Brain microvascular endothelial cell (primary cell): Measurements from ENCODE around the gene DENND6B.

ENCODE experiments used
- DNase-seq: peaks from one replicate; pipeline ENCODE4 v3.0.0-alpha.2; 2020
- H3K27ac ChIP-seq: fragments of 250-450 bp; sonication (Bioruptor Pico); 2 replicates; pipeline ENCODE4 v1.5.1; 2020; ENCODE audit warnings: mild to moderate bottlenecking, moderate library complexity
- H3K27me3 ChIP-seq: fragments of 250-450 bp; sonication (Bioruptor Pico); replicated peaks from 2 replicates; pipeline ENCODE4 v1.5.1; 2020; ENCODE audit warnings: mild to moderate bottlenecking
- H3K36me3 ChIP-seq: fragments of 250-450 bp; sonication (Bioruptor Pico); replicated peaks from 2 replicates; pipeline ENCODE4 v1.5.1; 2020; ENCODE audit warnings: mild to moderate bottlenecking
- H3K4me3 ChIP-seq: 2 replicates; pipeline ENCODE4 v1.5.1; 2011; ENCODE audit warnings: low read depth, mild to moderate bottlenecking, control low read depth, low read length, moderate library complexity
- CTCF ChIP-seq: IDR thresholded peaks from 2 replicates; pipeline ENCODE4 v1.5.1; 2011; ENCODE audit warnings: low read depth, mild to moderate bottlenecking, moderate library complexity, low read length, control low read depth, inconsistent platforms; ENCODE audit errors: missing control alignments
- in situ Hi-C: cut with HindIII; loops from 2 replicates; pipeline ENCODE4 v1.10.0; 2017; ENCODE audit warnings: low sequenced_read_pairs, low pct_ligation_motif_present

DENND6B gene

DNA sequence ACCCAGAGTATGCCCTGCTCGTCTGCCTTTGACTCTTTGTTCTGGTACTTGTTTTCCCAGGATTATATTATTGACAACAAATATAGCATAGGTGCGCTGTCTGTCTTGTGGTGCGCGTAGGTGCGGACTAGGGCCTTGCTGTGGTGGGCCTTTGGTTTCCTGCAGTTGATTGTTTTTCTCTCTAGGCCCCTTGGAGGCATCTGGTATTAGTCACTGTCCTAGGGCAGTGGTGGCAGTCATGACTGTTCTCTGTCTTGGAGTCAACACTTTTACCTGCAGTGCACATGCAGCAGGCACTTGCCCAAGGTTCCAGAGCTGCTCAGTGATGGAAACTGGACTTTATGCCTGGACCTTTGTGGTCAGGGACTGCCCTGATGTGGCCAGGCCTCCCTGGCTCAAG lies 34.9 kb upstream of the DENND6B start:
- no peak for TF ChIP-seq CTCF
- in situ Hi-C loops, result no loop called here
- Histone ChIP-seq H3K36me3 (peaks cover 2% of the 10 kb centered on the region), H3K27me3 (no peaks in the 10 kb centered on the region), H3K4me3 (no peak overlapping the region), H3K27ac (no peak overlapping the region)
- DNase-seq, result no peak

- in situ Hi-C loops, result no loop called here
- no peak for DNase-seq
- peaks cover 2% of the 10 kb centered on the region for H3K36me3 ChIP-seq
- H3K27me3 ChIP-seq, result no peaks in the 10 kb centered on the region
- no peak overlapping the region for H3K27ac ChIP-seq
- no peak overlapping the region for H3K4me3 ChIP-seq
- no peak for TF ChIP-seq CTCF
Measured at GRCh38 chr22:50361222-50361621, 34.4 kb upstream of the DENND6B start.

GRCh38 chr22:50360578-50360977 lies 33.8 kb upstream of the DENND6B start:
- TF ChIP-seq CTCF, result no peak
- Histone ChIP-seq H3K27me3 (no peaks in the 10 kb centered on the region), H3K36me3 (peaks cover 2% of the 10 kb centered on the region), H3K4me3 (no peak overlapping the region), H3K27ac (no peak overlapping the region)
- in situ Hi-C loops, result no loop called here
- DNase-seq, result no peak

- Histone ChIP-seq H3K36me3 (peaks cover 2% of the 10 kb centered on the region), H3K27ac (no peak overlapping the region), H3K4me3 (no peak overlapping the region), H3K27me3 (no peaks in the 10 kb centered on the region)
- in situ Hi-C loops, result no loop called here
- DNase-seq, result no peak
- no peak for TF ChIP-seq CTCF
Measured at GRCh38 chr22:50357756-50358155, 30.9 kb upstream of the DENND6B start.

DNA sequence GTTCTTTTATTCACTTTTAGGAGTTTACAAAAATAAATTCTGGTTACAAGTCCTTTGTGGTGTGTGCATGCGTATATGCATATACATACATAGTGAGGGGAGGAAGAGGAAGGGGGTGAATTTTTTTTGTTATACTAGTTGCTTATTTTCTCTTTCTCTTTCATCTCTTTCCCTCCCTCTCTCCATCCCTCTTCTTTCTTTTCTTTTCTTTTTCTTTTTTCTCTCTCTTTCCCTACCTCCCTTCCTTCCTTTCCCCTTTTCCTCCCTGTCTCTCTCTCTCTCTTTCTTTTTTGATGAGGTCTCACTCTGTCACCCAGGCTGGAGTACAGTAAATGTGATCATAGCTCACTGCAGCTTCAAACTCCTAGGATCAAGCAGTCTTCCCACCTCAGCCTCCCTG lies 30.4 kb upstream of the DENND6B start:
- Histone ChIP-seq H3K27me3 (no peaks in the 10 kb centered on the region), H3K36me3 (peaks cover 2% of the 10 kb centered on the region), H3K4me3 (no peak overlapping the region), H3K27ac (no peak overlapping the region)
- no peak for TF ChIP-seq CTCF
- in situ Hi-C loops, result no loop called here
- no peak for DNase-seq

- H3K36me3 ChIP-seq, result peaks cover 2% of the 10 kb centered on the region
- DNase-seq, result no peak
- H3K27me3 ChIP-seq, result no peaks in the 10 kb centered on the region
- H3K27ac ChIP-seq, result no peak overlapping the region
- no peak overlapping the region for H3K4me3 ChIP-seq
- in situ Hi-C loops, result no loop called here
- TF ChIP-seq CTCF, result no peak
Measured at GRCh38 chr22:50356186-50356585, 29.4 kb upstream of the DENND6B start.
